ENCODE data around the gene NGF.
A peak's percentile ranks its signal among the peaks of the same experiment; 100 is the strongest.

Gene NGF

DNA sequence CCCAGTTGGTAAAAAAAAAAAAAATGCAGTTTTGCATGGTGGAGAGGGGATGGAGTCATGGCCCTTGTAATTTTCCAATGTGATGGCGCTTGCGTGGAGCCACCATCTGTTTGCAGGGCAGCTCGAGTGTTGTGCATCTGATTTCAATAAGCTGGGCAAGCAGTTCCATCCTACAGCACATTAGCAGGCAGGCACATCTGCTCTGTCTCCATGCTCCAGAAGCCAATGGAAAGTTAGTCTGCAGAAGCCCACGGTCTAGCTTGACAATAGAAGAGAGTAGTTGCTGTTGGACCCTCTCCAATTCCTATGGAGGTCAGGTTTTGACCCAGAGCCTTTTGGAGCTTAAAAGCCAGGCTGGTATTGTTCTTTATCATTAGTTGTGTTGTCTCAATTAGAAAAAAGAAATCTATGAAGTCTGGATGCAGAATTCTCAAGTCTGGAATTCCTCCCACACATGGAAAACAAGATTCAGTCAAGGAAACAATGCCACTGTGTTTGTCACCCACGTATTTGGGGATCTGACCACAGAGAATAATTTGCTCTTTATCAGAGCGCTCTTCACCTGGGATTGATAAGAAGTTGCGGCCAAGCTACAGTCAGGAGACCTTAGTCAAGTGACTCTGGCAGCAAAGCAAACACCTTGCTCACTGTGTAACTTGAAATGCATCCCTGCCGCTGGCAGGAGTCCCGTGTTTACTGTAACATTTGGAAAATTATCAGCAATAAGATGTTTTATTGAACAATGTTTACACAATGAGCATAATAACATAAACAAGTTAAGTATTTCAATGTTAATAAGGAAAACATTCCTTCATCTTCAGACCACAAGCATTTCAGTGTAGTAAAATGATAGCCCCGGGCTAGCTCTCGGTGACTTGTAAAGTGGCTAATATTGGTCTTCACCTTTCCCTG is 20.7 kb downstream of the NGF start:
- no peak overlapping the region for H3K4me3 ChIP-seq (ENCODE audit: low read length)
- DNase-seq (ENCODE audit: low read depth) = no peak
- TF ChIP-seq, protein P1, sequence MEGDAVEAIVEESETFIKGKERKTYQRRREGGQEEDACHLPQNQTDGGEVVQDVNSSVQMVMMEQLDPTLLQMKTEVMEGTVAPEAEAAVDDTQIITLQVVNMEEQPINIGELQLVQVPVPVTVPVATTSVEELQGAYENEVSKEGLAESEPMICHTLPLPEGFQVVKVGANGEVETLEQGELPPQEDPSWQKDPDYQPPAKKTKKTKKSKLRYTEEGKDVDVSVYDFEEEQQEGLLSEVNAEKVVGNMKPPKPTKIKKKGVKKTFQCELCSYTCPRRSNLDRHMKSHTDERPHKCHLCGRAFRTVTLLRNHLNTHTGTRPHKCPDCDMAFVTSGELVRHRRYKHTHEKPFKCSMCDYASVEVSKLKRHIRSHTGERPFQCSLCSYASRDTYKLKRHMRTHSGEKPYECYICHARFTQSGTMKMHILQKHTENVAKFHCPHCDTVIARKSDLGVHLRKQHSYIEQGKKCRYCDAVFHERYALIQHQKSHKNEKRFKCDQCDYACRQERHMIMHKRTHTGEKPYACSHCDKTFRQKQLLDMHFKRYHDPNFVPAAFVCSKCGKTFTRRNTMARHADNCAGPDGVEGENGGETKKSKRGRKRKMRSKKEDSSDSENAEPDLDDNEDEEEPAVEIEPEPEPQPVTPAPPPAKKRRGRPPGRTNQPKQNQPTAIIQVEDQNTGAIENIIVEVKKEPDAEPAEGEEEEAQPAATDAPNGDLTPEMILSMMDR (conservative IDR thresholded peaks at IDR 0.05; ENCODE audit: low read depth, low read length) = no peak

GRCh38 chr1:115314765-115315164 is 23.3 kb downstream of the NGF start:
- H3K4me3 ChIP-seq (ENCODE audit: low read length) = no peak overlapping the region
- DNase-seq (ENCODE audit: low read depth) = peak; percentile 40
- TF ChIP-seq, protein P1 (conservative IDR thresholded peaks at IDR 0.05; ENCODE audit: low read depth, low read length) = no peak

- no peak overlapping the region for H3K4me3 ChIP-seq (ENCODE audit: low read length)
- TF ChIP-seq, protein P1 (conservative IDR thresholded peaks at IDR 0.05; ENCODE audit: low read depth, low read length) = no peak
- no peak for DNase-seq (ENCODE audit: low read depth)
Observed at GRCh38 chr1:115314092-115314491, 24.0 kb downstream of the NGF start.

DNA sequence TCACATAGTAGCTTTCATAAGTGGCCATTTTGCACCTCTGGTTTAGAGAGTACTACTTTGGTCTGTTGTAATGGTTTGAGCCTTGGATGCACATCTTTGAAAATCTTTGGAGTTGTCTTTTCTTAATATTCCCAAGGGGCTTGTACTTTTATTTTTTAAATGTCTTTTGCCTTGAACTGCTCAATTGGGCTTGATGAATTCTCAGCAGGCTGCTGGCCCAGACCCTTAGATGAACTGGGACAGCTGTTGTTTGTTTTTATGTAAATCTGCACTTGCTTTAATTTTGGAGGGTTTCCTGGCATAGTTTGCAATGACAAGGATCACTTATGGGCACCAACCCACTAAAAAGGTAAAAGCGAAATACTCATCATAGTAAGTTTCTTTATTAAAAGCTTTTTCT is 24.9 kb downstream of the NGF start:
- no peak overlapping the region for H3K4me3 ChIP-seq (ENCODE audit: low read length)
- TF ChIP-seq, protein P1 (conservative IDR thresholded peaks at IDR 0.05; ENCODE audit: low read depth, low read length) = no peak
- DNase-seq (ENCODE audit: low read depth) = no peak

- no peak for DNase-seq (ENCODE audit: low read depth)
- H3K4me3 ChIP-seq (ENCODE audit: low read length) = no peak overlapping the region
- TF ChIP-seq, protein P1 (conservative IDR thresholded peaks at IDR 0.05; ENCODE audit: low read depth, low read length) = no peak
Observed at GRCh38 chr1:115312742-115313141, 25.3 kb downstream of the NGF start.

DNA sequence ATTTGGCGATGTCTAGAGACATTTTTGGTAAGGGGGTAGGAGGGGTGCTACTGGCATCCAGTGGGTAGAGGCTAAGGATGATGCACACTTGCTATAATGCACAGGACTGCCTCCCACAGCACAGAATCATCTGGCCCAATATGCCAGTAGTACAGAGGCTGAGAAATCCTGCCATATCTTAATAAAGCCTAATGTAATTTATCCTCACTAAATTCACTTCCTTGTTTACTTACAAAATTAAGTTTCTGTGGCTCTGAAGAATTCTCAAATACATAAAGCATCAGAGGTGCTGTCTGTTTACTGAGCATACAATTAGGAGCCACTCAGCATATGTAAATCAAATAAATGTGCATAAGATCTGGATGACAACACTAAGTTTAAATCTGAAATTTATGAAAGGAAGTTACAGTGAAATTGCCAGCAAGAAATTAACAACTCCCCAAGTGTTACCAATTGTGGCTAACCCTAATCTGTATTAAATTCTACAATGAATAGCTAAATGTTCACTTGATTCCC is 26.5 kb downstream of the NGF start:
- TF ChIP-seq, protein P1 (conservative IDR thresholded peaks at IDR 0.05; ENCODE audit: low read depth, low read length) = no peak
- no peak overlapping the region for H3K4me3 ChIP-seq (ENCODE audit: low read length)
- DNase-seq (ENCODE audit: low read depth) = no peak
